IPS-18c (cell line): ENCODE data around the gene FGF14.

ENCODE experiments used
- H3K4me3 ChIP-seq: 2 replicates; pipeline ENCODE4 v1.7.0; 2013; ENCODE audit warnings: low read depth, mild to moderate bottlenecking, low read length, moderate library complexity; ENCODE audit not compliant: insufficient read depth
- H3K9me3 ChIP-seq: one replicate; pipeline ENCODE4 v1.6.1; 2013; ENCODE audit warnings: mild to moderate bottlenecking, low read length, moderate library complexity; ENCODE audit not compliant: control insufficient read depth, insufficient read depth

The FGF14 gene

DNA sequence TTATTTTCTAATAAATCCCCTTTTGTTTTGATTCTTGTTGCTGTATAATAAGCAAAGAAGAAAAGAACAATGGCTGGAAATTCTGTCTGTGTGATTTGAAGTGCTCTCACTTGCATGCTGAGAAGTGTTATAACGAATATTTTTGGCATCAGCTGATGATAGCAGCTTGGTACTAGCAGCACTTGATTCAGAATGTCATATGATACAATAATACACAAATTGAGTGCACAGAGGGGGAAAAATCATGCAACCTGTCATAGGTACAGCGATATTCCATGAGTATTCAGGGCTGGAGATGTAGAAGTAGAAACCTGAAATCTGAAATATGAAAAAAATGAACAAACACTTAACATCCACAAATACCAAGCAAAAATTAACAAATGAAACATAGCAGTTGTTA is 108.1 kb downstream of the FGF14 start:
- H3K4me3 ChIP-seq, result no peak overlapping the region

DNA sequence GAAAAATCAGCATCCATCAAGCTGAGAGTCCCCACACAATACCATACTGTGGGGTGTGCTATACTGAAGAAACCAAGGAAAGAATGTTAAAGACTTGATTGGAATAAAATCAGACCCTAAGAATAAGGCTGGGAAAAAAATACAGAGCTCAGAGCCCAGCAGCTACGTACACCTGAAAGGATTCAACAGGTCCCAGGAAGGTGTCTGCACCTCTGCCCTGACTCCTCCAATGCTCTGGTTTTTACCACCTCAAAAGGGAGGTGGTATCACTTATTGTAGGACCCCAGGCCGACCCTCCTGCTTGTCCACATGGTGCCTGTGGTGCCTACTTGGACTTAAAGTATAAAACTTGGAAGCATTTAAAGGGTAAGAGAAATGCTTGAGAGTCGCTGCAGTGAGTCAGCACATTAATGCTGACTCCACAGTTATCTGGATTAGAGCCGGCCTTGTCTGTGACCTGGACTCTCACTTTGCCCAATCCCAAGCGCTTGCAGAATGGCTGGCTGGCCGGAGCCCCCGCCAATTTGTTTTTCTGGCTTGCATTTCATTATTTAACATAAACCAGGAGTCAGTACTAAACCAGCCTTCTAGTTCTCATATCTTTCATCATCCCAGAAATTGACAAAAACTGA is 110.1 kb downstream of the FGF14 start:
- Histone ChIP-seq H3K9me3 (no peaks in the 10 kb centered on the region), H3K4me3 (no peak overlapping the region)

More for the DNA sequence above, 108.1 kb downstream of the FGF14 start:
- H3K9me3 ChIP-seq, result no peaks in the 10 kb centered on the region

DNA sequence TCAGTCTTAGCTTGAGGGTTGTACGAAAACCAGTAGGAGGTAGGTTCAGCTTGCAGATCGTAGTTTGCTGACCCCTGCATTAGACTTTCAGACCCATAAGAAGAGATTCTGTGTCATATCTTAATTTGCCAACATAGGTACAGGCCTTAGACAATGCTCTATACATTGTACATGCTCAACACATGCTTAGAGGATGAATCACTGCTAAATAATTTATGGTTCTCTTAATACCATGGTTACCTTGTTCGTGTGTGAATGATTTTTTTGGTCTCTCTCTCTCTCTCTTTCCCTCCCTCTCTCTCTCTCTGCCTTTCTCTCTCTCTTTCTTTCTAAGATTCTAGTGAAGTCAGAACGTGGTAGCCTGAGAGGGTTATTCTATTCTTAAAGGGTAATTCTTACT is 112.2 kb downstream of the FGF14 start:
- no peak overlapping the region for H3K4me3 ChIP-seq
- no peaks in the 10 kb centered on the region for H3K9me3 ChIP-seq

DNA sequence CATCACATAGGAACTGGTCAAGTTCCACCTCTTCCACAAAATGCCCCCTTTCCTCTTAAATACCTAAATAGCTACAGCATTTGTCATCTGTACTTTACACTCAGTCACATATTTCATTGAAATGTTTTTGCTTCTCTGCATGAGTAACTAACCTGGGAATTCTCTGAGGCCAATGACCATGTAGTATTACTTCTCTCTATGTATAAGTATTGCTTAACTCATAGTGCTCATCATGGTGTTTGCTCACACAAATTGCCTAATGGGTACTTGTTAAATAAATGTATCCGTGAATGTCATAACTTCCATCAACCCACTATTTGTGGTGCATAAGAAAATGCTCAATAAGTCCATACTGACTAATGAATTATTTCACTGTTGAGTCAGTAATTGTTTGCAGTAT is 115.5 kb downstream of the FGF14 start:
- no peaks in the 10 kb centered on the region for H3K9me3 ChIP-seq
- no peak overlapping the region for H3K4me3 ChIP-seq

DNA sequence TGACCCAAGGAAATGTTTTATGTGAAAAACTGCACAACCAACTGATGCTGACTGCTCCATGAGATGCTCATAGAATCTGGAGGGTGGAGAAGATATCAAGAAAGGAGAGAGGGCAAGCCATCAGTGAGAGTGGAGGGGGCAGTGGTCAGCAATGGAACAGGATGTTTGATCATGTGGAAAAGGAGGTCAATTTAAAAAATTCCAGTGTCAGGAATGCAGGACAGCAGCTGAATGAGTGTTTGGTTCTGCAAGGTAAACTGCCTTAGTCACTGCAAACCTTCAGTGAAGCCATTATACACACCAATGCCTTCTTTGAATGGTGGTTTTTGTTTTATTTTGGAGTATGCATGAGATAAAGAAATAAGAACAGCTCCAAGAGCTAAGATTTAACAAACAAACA is 121.5 kb downstream of the FGF14 start:
- Histone ChIP-seq H3K9me3 (no peaks in the 10 kb centered on the region), H3K4me3 (no peak overlapping the region)

DNA sequence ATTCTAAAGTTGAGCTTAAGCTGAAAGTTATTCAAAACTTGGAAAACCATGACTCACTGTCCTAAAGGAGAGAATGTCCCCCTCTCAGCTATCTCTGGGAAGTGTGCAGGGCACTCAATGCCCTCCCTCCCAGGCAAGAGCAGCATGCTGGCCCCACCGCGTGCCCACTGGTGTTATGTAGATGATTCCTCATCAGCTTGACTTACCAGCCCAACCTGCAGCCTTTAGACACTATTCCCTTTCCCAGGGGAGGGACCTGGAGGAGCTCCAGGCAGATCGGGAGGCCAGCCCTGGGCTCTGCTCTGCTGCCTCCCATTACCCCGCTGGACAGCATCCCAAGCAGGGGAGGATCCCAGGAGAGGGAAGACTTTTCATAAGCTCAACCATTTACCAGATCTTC is 124.6 kb downstream of the FGF14 start:
- Histone ChIP-seq H3K9me3 (no peaks in the 10 kb centered on the region), H3K4me3 (no peak overlapping the region)

DNA sequence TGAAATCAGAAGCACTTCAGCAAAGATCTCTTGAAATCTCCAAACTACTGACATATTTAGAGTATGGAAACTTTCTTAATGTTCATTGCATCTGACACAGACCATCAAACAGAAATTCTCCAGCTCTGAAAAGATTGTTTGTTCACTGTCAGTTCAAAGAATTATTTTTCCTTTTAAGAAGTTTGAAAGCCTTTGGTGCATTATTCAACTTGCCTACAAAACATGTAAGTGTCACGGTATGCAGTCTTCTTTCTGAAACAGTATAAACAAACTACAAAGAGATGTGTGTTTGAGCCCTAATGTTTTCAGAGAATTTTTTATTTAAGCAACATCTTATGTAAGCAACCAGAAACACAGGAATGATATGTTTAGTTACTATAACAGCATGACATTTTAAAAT is 125.4 kb downstream of the FGF14 start:
- H3K4me3 ChIP-seq, result no peak overlapping the region
- no peaks in the 10 kb centered on the region for H3K9me3 ChIP-seq

DNA sequence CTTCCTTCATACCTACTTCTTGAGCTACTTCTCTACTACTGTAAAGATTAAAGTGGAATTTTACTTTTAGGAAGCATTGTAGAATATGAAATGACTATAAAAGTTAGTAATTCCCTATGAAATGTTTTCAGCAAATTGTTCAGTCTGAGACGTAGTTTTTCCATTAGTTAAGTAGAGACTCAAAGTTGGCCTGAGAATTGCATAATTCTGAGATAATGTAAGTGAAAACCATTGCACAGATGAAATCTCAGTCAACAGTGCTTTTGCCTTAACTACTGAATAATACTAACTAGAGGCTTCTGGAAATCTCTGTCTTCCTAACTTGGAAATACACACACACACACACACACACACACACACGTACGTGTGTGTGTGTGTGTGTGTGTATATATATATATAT is 125.9 kb downstream of the FGF14 start:
- Histone ChIP-seq H3K9me3 (no peaks in the 10 kb centered on the region), H3K4me3 (no peak overlapping the region)

DNA sequence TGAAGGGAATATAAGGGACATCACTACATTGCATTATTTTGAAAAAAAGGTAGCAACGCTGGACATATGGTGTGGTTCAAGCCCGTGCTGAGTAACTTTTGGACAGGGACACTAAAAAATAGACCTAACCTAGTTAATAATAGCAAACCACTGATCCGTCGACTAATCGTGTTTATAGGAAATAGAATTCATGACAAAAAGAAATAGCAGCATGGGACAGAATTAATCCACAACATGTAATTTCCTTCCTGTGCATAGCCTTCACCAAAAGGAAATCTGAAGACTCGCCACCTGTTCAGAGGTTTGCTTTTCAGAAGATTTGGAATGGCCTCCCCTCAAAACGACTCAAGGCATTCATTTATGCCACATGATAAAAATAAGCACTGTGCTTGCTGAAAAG is 128.7 kb downstream of the FGF14 start:
- Histone ChIP-seq H3K4me3 (no peak overlapping the region), H3K9me3 (no peaks in the 10 kb centered on the region)

DNA sequence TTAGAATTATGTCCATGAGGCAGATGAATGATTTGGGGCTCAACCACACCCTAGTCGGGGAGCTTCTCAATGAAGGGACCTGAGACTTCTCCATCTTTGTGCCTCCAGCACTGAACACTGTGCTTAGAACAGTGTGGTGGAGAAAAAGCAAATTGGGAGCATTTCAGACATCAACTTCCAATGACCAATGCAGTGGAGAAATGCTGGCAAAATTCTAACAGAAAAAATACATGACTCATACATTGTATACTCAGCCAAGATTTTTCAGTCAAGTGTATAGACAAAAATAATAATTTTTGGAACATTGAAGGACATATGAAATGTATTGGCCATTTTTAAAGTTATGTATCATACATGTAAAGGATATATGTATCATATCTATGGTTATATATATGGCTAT is 134.7 kb downstream of the FGF14 start:
- no peak overlapping the region for H3K4me3 ChIP-seq

DNA sequence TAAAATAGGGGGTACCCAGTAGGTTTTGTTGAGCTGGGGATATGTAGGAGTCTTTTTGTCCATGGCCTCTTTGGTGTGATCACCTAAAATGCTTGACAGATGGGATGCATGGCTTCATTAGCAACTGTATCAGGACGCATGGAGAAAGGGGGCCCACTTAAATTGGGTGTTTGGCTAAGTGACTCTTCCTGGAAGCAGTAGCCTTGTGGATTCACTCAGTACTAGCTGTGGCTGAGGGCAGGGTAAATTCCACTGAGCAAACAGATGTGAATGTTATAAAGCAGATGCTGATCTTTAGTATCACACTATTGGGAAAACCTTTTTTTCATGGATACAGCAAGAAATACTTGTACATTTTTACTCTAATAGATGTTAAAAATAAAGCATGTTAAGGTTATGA is 140.0 kb downstream of the FGF14 start:
- H3K4me3 ChIP-seq, result no peak overlapping the region

More for the DNA sequence above, 134.7 kb downstream of the FGF14 start:
- H3K9me3 ChIP-seq, result no peaks in the 10 kb centered on the region

DNA sequence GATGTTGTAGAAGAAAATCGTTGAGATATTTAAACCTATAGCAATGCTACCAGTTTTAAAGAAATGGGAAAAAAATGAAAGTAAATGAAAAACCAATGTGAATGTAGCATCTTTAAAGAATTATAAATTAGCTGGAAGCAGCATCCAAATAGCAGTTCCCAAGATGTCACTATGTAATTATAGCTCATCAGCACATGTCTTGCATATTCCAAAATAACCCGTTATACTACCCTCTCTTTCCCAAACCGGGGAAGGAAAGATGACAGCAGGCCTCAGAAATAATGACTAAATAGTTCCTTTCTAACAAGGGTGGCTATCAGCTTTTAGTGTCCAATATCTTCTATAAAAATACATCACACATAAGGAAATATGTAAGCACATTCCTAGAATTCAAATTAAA is 140.5 kb downstream of the FGF14 start:
- peaks cover 2% of the 10 kb centered on the region for H3K9me3 ChIP-seq
- H3K4me3 ChIP-seq, result no peak overlapping the region

More for the DNA sequence above, 140.0 kb downstream of the FGF14 start:
- H3K9me3 ChIP-seq, result peaks cover 2% of the 10 kb centered on the region

DNA sequence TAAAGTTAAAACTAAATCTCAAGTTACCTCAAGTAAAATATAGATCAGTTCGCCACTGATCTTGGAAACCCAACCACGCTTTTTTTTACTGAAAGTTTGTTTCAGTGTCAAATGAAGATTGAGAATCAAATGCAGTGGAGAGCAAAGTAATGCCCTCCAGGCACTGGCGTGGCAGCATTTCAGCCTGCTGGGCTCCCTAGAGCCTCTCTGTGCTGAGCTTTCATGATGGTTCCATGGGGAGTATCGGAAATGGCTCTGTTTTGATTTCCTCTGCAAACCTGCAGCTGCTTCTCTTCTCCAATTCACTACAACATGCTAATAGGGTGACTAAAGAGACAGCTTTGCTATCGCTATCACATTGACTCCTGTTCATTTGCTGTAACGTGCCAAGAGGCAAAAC is 141.6 kb downstream of the FGF14 start:
- peaks cover 2% of the 10 kb centered on the region for H3K9me3 ChIP-seq

DNA sequence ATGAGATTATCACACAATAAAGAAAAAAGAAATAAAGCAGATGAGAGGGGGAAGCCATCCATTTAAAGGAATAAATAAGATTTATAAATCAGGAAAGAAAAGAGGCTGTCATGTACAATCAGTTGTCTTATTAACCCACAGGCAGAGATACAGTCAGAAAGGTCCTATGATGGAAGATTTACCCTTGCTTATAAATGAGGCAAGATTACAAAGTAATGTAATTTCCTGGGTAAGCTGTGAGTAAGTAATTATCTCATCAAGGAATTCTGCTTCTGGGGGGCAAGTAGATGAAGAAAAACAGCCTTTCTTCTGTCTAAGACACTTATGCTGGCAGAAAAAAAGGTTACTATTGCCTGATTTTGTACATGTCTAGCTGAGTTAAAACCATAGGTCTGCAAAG is 146.4 kb downstream of the FGF14 start:
- no peak overlapping the region for H3K4me3 ChIP-seq
- H3K9me3 ChIP-seq, result peaks cover 2% of the 10 kb centered on the region

More for the DNA sequence above, 141.6 kb downstream of the FGF14 start:
- H3K4me3 ChIP-seq, result no peak overlapping the region

DNA sequence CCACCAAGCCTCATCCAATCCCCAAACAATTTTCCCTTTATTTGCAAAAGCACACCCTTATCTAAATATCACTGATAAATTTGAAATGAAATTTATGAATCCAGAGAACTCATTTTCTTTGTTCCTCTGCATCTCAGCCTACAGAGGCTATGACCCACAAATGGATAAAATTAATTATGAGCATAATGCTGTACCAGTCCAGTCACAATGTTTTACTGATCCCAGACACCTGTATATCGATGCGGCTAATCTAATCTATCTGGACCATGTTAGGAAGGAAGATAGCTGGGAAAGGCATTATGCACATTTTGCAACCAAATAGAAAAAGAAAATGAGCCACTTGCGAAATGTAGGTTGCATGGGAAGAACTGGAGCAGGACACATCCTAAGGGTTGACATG is 150.0 kb downstream of the FGF14 start:
- Histone ChIP-seq H3K4me3 (no peak overlapping the region), H3K9me3 (no peaks in the 10 kb centered on the region)

DNA sequence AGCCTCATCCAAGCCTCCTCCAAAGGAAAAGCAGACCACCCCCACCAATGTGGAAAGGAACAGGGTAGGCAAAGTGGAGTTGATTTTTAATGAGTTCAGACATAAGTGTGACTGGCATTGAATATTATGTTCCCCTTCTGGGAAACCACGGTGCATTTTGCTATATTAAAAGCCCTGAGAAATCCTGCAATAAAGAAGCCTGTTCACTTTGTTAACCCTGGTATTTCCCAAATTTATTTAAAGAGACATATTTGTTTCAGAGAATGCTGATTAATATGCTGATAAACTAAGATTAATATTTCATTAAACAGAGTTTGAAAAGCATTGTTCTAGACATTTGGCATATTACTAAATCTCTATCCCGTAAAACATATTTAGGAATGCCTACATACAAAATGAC is 151.4 kb downstream of the FGF14 start:
- Histone ChIP-seq H3K9me3 (no peaks in the 10 kb centered on the region), H3K4me3 (no peak overlapping the region)

DNA sequence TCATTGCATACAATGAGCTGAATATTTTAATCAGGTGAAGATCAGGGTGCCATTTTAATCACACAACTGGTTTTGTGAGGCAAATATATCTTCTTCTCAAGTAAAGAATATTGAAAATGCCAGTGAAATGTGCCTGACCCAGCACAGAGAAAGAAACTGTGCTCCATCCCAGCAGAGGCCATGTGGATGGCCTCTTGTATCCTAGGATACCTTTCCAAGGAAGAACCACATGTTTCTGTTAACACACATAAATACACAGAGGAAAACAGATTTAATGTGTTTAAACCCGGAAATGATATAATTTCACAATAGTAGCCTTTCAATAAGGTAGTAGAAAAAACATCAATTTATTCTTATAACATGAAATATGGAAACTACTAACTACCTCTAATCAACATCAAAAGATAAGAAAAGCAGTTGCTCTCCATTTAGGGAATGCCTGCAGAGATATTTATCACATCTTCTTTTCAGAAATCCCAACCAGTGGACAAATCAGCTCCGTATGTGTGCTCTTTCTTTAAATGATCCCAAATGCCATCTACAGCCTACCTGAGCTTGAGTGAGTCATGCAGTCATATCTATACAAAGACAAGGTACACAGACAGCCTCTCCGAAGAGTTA is 157.1 kb downstream of the FGF14 start:
- H3K4me3 ChIP-seq, result no peak overlapping the region
- H3K9me3 ChIP-seq, result no peaks in the 10 kb centered on the region

DNA sequence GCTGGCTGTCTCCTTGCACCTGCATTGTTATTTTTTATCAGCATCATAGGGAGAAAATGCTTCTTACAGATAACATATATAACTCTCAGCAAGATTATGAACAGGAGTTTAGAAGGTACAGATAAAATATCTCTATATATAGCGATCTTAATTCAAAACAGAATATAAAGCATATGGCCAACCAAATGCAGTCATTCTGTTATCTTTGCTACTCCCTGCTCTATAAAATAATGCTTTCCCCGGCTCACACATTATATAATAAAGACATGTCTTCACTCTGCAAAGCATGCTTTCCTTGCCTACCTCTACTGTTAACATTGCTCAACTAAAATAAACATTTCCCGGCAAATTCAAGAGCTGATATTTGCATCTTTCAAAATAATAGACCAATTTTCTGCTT is 161.7 kb downstream of the FGF14 start:
- Histone ChIP-seq H3K4me3 (no peak overlapping the region), H3K9me3 (no peaks in the 10 kb centered on the region)

DNA sequence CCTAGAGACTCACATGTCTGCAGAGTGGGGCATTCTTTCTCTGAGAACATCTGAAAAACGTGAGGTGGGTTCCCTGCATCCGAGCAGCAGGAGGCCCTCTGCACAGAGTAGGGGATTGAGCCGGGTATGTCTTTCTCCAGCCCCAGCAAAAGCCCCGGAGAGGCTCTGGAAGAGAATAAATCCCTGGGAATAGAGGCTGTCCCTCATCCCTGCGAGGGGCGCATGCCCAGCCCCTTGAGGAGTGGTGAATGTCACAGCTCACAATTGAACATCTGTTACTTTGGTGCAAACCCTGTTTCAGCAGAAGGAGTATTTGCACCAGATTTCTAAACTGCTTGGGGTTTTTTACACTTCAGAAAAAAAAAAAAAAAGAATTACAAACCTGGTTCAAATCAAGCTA is 164.6 kb downstream of the FGF14 start:
- no peak overlapping the region for H3K4me3 ChIP-seq

More for the DNA sequence above, 164.6 kb downstream of the FGF14 start:
- H3K9me3 ChIP-seq, result no peaks in the 10 kb centered on the region
